GM12875 (cell line): Measurements from ENCODE around the gene PHPT1.
"Not testable (repeated sequence)": the region's sequence is repeated elsewhere in the genome, so short reads cannot be mapped to it uniquely, and the experiment has no call there.

Source experiments
- H3K4me3 ChIP-seq: one replicate; pipeline ENCODE4 v1.5.1; 2011; ENCODE audit warnings: low read depth, low read length, control low read depth
- CTCF ChIP-seq: IDR thresholded peaks from 2 replicates; pipeline ENCODE4 v1.5.1; 2011; ENCODE audit warnings: low read depth, mild to moderate bottlenecking, control low read depth, inconsistent platforms, low read length, moderate library complexity, borderline replicate concordance; ENCODE audit not compliant: insufficient read depth

PHPT1 gene

GRCh38 chr9:136835932-136836904 lies 13.0 kb upstream of the PHPT1 start:
- no peak for TF ChIP-seq CTCF
- H3K4me3 ChIP-seq = no peak overlapping the region

- TF ChIP-seq CTCF = no peak
- H3K4me3 ChIP-seq = no peak overlapping the region
Observed at GRCh38 chr9:136837146-136837855, 11.9 kb upstream of the PHPT1 start.

- not testable (repeated sequence) for H3K4me3 ChIP-seq
Observed at GRCh38 chr9:136837856-136838277, 11.3 kb upstream of the PHPT1 start.

GRCh38 chr9:136838314-136839228 lies 10.6 kb upstream of the PHPT1 start:
- TF ChIP-seq CTCF = no peak

GRCh38 chr9:136839229-136840139 lies 9.7 kb upstream of the PHPT1 start:
- no peak for TF ChIP-seq CTCF
- H3K4me3 ChIP-seq = no peak overlapping the region

More at GRCh38 chr9:136838314-136839228, 10.6 kb upstream of the PHPT1 start:
- H3K4me3 ChIP-seq = no peak overlapping the region

- H3K4me3 ChIP-seq = no peak overlapping the region
- no peak for TF ChIP-seq CTCF
Observed at GRCh38 chr9:136840140-136840876, 8.9 kb upstream of the PHPT1 start.
